HG03469 (cell line): ENCODE measurements around the gene NDST4.

ENCODE experiments used
- ATAC-seq: cut with Tn5 transposase; IDR thresholded peaks from one replicate; pipeline ENCODE4 v1.9.1; 2021; ENCODE audit warnings: mild to moderate bottlenecking, moderate library complexity, moderate number of reproducible peaks; ENCODE audit not compliant: unreplicated experiment

NDST4 gene

DNA sequence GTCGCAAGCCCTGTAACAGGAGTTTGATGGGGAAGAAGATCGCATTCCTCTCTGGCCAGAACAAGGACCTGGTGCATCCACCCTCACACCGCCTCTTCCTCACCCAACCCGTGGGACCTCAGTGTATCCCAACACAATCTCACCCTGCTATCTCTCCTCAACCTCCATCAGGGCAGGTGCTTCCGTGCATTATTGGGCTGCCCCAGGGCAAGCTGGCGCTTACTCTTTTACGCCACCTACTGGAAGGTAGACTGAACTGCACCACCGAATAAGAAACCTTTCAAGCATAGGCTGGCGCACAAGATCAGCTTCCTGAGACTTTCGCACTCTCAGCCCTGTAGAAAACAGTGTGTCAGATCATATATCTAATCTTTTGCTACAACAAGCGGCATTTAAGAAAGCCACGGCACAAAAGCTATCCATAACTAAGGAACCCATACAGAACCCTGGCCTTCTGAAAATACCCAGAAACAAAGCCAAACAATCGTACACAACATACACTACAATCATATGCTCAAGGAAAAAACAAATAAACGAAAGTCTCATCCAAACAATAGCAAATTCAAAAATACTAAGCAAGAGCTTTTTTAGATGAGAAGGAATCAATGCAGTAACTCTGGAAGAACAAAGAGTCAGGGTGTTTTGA, 305.5 kb downstream of the NDST4 start:
- peak; percentile 99 for ATAC-seq

DNA sequence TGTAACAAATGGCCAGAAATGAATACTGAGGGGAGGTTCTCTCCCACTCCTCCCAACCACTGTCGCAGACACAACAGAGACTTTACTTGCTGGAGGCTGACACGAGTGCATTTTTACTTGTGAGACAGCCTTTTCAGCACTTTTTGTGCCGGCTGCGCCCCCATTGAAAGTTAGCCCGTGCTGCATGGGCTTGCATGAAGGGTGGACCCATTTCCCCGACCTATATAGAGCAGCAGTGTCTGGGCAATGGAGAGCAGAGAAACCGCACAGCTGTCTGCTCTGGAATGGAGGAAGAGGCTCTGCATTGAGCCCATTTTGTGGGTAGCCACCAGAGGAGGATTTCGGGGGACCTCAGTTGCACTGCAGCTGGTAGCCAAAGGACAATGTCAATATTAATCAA, 306.1 kb downstream of the NDST4 start:
- ATAC-seq = no peak

DNA sequence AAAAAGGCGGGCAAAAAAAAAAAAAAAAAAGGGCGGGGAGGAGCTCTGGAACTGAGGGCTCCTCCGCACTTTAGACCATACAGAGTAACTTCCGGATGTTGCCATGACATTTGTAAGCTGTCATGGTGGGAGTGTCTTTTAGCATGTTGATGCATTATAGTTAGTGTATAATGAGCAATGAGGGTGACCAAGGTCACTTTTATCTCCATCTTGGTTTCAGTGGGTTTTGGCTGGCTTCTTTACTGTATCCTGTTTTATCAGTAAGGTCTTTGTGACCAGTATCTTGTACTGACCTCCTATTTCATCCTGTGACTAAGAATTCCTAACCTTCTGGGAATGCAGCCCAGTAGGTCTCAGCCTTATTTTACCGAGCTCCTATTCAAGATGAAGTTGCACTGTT, 321.4 kb downstream of the NDST4 start:
- no peak for ATAC-seq

DNA sequence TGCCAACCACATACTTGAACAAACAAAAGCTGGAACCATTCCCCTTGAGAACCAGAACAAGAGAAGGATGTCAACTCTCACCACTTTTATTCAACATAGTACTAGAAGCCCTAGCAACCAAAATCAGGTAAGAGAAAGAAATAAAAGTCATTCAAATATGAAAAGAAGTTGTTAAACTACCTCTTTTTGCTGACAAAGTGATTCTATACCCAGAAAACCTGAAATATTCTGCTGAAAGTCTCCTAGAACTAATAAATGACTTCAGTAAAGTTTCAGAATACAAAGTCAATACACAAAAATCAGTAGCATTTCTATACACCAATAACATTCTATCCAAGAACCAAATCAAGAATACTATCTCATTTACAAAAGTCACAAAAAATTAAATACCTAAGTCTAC, 327.9 kb downstream of the NDST4 start:
- ATAC-seq = no peak

DNA sequence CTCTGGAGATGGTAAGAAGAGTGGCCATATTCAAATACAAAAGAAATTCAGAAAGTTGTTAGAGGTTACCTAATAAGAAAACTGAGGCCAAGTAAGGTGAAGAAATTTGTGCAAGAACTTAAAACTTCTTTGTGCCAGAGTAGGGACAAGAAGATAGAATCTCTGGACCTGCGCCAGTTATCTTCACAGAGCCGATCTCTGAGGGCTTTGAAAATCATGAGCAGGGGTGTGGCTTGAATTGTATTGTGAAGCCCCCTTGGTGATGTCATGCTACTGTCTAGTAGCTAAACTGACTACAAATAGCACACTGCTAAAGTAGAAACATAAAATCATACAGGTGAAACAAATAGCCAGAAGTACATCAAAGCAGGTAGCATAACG, 330.2 kb downstream of the NDST4 start:
- no peak for ATAC-seq

DNA sequence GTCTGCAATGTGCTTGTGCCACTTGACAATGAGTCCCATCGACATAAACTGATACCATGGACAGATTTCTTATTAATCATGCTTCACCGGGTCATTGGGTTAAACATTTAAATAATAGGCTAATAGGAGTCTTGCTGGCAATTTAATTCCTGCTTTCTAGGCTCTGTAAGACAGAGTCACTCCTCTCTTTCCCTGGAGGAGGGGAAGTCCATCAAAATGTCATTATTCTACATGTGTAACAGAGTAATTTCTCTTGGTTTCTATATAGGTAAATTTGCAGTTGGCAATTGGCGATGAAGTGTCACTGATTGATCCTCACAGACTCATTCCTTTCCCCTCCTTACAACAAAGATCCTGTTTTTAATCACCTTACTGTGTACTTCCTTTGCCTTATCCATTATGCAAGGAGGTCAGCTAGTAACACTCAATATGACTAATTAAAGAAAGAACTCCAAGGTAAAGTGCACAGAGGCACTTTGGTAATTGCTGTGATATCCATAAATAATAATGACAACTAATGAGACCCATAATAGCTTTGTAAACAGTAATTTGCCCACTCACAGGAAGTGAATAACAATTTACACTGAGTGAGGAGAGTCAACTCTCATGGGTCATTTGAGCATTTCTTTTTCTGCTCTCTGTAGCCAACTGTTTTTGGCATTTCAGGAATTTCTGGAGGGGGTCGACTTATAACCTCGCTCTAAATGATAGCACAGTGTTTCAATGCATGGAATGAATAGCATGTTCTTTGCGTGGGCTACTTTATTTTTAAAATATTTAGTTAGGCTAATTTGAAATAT, 330.8 kb downstream of the NDST4 start:
- ATAC-seq = no peak

DNA sequence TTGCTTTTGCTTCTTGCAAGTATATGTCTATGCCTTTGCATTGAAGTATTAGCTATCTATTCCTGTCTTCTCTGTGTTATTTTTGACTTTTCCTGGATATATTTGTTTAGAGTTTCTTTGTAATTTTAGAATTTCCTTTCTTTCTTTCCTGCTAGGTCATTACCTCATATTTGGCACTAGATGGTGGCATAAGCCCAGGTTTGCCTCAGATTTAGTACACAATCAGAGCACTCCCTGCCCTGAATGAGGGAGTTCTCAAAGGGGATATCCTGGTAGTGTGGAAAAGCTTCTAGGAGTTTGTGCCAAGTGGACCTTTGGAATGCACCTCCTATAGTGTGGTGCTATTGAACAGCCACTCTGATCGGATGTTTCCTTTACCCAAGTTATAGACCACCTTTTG, 333.2 kb downstream of the NDST4 start:
- ATAC-seq = no peak
